T1000 (cell line): ENCODE measurements around the gene HIVEP3.

Experiments
- DNase-seq: peaks from one replicate; lab custom pipeline; 2025; ENCODE audit warnings: mixed read lengths; lab: John Stamatoyannopoulos, UW

HIVEP3 gene

DNA sequence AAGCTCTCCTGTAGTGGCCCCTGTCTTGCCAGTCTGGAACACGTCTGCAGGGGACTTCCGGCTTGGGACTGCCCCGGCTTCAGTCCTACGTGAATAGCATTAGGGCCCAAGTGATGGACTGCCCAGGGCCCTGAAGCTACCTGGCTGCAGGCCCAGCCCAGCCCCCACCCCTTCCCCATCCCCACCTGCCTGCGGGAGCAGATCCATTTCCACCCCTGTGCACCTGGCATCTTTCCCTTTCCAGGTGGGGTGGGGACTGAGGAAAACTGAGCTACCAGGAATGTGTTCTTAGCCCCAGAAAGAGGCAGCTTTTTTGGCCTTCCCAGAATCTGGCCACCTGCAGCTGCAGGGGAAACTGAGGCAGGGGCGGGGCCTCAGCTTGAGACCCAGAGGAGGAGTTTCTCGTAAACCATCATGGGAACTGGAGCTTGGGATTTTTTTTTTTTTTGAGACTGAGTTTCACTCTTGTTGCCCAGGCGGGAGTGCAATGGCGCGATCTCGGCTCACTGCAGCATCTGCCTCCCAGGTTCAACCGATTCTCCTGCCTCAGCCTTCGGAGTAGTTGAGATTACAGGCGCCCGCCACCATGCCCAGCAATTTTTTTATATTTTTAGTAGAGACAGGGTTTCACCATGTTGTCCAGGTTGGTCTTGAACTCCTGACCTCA lies 437.5 kb downstream of the HIVEP3 start:
- no peak for DNase-seq

- no peak for DNase-seq
Observed at GRCh38 chr1:41480204-41481108, 438.3 kb downstream of the HIVEP3 start.

DNA sequence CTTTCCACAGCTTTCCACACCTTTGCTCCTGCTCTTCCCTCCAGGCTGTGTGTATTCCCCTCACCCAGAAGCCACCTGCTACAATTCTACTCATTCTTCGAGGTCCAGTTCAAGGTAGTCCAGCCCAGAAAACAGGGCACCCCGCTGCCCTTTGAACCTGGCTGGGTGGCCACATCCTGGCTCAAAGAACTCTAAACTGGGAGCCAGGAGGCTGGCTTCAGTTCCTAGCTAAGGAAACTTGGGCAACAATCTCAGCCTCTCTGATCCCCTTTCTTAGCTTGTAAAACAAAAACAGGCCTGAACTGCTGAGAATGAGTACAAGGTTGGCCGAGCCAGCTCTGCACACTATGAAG lies 438.9 kb downstream of the HIVEP3 start:
- no peak for DNase-seq

DNA sequence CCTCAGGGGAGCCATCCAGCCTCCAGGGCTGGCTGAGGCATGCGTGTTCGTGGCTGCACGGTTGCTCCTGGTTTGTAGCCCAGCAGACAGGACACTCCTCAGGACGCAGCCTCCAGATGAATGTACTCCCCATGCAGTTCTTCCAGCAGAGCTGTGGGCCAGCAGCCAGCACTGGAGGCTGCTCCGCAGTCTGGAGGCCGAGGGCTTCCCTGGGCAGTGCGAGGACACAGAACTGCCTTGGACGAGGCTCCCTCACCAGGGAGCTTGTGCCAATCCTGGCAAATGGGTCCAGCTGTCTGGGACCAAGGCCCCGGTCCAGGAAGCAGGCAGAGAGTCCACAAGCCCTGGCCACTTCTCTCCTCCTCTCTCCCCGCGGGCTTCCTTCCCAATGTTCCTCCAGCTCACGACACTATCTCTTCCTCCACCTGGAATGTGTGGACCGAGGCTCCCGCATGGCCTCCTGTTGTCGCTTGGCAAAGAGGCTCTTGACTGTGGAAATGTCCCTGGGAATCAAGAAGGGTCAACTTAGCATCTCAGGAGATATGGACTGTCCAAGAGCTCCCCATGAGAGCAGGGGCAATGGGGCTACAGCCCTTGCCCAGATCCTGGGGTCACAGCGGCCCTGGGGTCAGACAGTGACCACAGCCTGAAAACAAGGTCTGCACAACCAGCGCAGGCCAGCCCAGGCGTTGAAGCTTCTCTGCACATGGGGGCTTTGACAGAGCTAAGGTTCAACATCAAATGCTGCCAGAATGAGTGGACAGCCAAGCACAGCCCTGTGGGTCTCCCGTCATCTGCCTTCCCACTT lies 439.5 kb downstream of the HIVEP3 start:
- no peak for DNase-seq

- DNase-seq: no peak
Observed at GRCh38 chr1:41478118-41478748, 440.5 kb downstream of the HIVEP3 start.

- DNase-seq: no peak
Observed at GRCh38 chr1:41476807-41477361, 441.8 kb downstream of the HIVEP3 start.

- DNase-seq: no peak
Observed at GRCh38 chr1:41475859-41476567, 442.7 kb downstream of the HIVEP3 start.

- no peak for DNase-seq
Observed at GRCh38 chr1:41475346-41475745, 443.4 kb downstream of the HIVEP3 start.

DNA sequence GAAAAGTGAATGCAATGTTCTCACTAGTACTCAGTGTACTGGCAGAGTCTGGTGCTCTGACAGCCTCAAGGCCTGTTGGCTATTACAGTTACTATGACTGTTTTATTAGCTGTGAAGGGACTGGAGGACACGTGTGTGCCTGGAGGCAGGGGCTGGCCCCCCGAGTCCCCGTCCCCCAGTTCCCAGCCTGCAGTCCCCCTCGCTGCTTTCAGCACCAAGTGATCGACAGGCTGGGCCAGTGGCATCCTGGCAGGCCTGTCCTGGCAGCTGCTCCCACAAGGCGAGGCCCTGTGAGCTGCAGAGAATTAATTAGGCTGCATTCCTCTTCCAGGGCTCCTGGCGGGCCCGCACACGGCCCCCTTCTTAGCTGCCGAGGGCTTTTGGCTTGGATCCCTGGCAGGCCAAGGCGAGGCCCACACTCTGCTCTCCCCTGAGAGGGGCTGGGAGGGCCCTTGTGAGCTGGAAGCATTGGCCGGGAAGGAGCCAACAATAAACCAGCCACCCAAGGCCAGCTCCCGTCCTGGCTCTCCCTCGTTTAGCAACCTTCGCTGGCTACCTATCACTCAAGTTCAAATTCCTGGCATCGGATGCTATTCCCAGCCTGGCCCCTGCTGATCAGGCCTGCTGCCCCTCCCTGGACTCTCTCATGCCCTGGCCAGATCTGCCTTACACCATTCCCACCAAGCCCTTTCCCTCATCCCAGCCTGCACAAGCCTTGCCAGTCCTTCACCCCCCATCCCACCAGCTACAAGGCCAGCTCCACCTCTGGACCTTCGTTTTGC lies 444.0 kb downstream of the HIVEP3 start:
- DNase-seq: no peak

DNA sequence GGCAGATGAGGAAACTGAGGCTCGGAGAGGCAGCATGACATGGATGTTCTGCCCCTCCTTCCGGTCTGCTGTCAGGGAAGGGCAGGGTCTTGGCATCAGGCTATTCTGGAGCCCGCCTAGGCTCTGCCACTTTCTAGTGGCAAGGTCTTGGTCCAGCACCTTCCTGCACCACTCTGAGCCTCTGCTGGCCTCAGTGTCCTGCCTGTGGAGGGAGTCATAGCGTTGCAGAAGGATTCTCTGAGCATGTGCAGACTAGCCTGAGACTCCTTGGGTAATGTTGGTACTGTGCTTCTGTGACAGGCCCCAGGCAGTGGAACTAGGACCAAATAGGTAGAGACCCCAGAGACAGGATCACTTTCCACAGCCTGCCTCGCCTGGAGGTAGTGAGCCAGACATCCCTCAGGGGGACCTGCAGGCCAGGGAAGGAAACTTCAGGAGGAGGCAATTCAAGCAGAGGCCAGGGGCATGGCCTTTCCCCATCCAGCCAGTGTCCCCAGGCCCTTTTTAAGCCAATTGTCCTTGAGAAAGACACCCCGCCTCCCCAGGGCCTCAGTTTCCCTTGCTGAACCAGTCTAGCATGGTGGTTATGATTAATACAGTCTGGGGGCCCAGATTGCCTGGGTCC lies 444.9 kb downstream of the HIVEP3 start:
- no peak for DNase-seq

DNA sequence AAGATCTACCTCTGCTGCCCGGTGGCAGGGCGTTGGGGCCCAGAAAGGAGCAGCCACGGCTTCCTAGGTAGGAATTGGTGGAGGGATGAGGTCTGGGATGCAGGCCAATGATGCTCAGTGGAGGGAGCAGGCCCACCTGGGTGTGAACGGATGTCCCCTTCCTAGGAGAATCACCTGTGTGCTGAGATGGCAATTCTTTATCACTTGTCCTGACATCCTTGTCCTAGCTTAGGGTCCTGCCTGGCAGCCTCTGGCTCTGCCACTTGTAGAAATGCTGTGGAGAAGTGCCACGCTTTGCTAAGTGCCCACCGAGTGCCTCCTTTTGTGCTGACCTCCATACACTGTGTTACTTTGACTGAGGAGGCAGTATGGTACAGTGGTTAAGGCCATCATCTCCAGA lies 447.1 kb downstream of the HIVEP3 start:
- no peak for DNase-seq

GRCh38 chr1:41469706-41470105 lies 449.0 kb downstream of the HIVEP3 start:
- DNase-seq: no peak

DNA sequence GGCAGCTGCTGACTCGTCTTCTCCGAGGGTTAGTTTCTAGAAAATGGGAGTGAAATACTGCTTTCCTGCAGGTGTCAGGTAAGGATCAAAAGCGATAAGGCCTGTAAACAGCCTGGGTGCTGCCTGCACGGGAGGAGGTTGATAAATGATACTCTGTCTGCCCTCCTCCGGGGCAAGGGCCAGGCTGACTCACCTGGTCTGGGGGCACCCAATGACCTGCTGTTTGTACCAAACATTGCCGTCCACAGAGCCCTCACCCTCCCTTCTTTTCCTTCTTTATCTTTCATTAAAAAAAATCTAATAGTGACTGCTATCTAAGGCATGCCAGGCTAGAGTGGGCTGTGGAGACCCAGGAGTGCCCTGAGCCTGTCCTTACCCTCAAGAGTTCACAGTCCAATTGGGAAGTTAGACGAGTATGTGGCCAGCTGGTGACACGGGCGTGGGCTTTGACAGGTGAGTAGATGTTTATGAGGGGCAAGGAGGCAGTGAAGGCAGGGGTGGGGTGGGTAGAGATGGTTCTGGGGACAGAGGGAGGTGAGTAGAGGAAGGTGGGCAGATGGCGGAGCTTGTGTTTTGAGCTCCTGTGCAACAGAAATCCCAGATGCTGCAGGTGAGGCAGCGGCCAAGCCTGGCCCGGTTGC lies 450.5 kb downstream of the HIVEP3 start:
- DNase-seq: no peak

DNA sequence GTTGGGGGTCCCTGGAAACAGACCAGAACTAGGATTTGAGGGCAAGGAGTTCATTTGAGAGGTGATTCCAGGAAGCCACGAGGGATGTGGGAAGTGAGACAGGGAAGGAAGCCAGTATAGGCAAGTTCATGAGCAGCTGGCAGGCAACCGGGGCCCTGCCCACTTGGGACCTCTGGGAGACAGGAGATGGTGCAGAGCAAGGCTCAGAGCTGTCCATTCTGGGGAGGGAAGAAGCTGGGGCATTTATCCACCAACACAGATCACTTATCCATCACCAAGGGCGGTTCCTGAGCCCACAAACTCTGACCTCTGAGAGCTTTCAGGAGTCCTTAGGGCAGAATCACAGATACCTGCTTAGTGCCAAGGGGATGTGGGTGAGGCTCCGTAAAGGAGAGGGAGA lies 451.0 kb downstream of the HIVEP3 start:
- no peak for DNase-seq

- no peak for DNase-seq
Observed at GRCh38 chr1:41466146-41466545, 452.6 kb downstream of the HIVEP3 start.

- no peak for DNase-seq
Observed at GRCh38 chr1:41465741-41466140, 453.0 kb downstream of the HIVEP3 start.

DNA sequence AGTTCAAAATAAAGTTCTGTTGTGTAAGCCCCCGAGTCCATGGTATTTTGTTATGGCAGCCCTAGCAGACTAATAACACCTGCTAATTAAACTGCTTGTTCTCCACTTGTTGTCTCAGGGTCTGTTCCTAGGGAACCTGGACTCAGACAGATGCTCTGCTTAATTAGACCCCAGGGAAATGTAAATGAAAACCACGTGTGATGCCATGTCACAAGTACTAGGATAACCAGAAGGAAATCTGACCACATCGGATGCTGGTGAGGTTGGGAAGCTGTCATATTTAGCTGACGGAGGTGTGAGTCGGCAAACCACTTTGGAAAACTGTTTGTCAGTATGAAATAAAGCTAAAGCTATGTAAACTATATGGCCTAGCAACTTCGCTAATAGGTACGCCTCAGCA lies 453.8 kb downstream of the HIVEP3 start:
- DNase-seq: no peak

DNA sequence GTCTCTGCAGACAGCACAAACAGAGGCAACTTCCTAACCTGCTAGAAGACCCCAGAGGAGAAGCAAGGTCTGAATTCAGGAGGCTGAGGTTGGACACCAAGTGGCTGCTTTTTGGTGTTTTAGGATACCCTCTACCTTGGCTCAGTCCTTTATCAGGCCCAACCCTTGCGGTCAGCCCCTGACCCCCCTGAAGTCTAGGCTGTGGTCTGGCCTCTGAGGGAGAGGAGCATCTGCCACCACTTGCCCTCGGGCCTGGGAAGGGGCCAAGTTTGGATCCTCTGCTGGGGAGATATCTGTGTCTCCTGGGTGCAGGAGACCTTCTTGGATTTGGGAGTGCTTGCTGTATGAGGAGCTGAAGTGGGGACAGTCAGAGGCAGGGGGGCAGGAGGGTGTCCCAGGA lies 455.2 kb downstream of the HIVEP3 start:
- no peak for DNase-seq

DNA sequence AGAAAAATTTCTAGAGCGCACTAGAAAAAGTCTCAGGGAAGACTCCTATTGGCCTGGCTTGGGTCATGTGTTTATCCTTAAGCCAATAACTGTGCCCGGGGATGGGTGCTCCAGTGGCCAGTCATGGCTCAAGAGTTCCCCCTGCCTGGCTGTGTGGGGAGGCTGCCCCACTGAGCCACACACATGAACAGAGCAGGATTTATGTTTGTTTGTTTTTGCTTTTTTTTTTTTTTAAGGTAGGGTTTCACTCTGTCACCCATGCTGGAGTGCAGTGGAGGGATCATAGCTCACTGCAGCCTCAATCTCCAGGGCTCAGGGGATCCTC lies 456.1 kb downstream of the HIVEP3 start:
- no peak for DNase-seq
